GM12875 (cell line): Measurements from ENCODE around the gene CRYBB1.

Experiments used
- H3K4me3 ChIP-seq: one replicate; pipeline ENCODE4 v1.5.1; 2011; ENCODE audit warnings: low read depth, low read length, control low read depth
- TF ChIP-seq, protein P1 (sequence below): IDR thresholded peaks from 2 replicates; pipeline ENCODE4 v1.5.1; 2011; ENCODE audit warnings: low read depth, mild to moderate bottlenecking, control low read depth, inconsistent platforms, low read length, moderate library complexity, borderline replicate concordance; ENCODE audit not compliant: insufficient read depth

CRYBB1 gene

DNA sequence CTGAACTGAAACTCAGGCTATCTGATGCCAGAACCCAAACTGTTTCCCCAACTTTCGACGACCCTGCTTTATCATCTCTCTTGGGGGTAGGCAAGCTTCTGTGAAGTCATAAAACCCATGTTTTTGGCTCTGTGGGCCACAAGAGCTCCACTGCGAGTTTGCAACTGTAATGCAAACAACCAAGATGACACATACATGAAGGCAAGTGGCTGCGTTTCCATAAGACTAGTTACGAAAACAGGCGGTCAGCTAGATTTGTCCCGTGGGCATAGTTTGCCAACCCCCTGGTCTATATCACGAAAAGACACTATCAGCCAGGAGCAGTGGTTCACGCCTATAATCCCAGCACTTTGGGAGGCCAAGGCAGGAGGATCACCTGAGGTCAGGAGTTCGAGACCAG lies 65.4 kb downstream of the CRYBB1 start:
- H3K4me3 ChIP-seq: no peak overlapping the region
- TF ChIP-seq, protein P1, sequence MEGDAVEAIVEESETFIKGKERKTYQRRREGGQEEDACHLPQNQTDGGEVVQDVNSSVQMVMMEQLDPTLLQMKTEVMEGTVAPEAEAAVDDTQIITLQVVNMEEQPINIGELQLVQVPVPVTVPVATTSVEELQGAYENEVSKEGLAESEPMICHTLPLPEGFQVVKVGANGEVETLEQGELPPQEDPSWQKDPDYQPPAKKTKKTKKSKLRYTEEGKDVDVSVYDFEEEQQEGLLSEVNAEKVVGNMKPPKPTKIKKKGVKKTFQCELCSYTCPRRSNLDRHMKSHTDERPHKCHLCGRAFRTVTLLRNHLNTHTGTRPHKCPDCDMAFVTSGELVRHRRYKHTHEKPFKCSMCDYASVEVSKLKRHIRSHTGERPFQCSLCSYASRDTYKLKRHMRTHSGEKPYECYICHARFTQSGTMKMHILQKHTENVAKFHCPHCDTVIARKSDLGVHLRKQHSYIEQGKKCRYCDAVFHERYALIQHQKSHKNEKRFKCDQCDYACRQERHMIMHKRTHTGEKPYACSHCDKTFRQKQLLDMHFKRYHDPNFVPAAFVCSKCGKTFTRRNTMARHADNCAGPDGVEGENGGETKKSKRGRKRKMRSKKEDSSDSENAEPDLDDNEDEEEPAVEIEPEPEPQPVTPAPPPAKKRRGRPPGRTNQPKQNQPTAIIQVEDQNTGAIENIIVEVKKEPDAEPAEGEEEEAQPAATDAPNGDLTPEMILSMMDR: no peak

DNA sequence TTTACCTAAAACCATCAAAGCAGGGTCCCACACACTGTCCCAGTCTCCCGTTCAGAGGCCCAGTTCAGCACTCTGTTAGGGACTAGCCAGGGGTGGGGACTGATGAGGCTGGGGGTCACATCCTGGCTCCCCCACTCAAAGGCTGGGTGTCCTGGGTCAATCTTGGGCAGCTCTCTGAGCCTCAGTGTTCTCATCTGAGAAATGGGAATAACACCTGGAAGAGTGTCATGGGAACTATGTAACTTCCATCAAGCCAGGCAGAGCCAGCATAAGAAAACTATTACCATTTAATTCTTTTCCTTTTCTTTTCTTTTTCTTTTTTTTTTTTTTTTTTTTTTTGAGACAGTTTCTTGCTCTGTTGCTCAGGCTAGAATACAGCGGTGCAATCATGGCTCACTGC lies 66.3 kb downstream of the CRYBB1 start:
- no peak overlapping the region for H3K4me3 ChIP-seq
- TF ChIP-seq, protein P1: no peak

DNA sequence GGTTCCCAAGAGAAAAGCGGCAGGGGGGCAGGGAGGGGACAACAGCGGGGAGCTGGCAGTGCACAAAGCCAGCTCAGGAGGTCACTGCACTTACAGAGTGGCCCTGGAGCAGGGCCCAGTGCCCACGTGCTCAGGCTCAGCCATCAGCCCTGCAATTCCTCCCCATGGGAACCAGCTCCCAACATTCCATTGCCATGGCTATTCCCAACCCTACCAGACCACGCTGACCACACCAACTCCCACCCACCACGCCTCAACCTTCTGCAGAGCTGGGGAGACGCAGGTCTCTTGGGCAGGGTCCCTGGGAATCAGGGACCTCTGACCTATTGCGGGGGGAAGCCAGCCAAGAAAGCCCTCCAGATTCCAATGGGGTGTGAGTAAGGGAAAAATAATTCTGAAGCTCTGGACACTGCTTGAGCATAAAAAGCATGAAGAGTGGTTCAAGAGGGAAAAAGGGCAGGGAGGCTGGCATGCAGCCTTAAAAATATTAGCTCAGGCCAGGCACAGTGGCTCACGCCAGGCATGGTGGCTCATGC lies 67.3 kb downstream of the CRYBB1 start:
- H3K4me3 ChIP-seq: no peak overlapping the region
- TF ChIP-seq, protein P1: no peak

DNA sequence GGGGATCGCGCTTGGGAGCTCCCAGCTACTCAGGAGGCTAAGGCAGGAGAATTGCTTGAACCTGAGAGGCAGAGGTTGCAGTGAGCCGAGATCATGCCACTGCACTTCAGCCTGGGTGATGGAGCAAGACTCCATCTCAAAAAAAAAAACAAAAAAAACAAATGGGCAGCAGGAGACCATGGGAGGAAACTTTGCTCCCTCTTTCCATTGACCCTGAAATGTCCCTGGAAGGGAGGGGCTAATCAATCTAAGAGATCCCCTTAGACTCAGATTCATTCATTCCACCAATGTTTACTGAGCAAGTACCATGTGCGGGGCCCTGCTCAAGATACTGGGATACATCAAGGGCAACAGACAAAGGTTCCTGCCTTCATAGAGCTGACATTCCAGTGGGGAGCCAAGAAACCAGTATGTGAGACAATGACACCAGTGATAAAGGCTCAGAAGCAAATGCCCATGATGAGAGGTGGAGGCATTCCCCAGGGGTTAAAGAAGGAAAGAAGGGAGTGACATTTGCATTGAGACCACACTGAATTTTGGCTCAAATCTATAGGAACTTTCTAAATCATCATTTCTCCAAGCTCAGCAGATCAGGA lies 67.8 kb downstream of the CRYBB1 start:
- H3K4me3 ChIP-seq: no peak overlapping the region
- TF ChIP-seq, protein P1: no peak
